ENCODE measurements around the gene ZNRF4. TPM values are rescaled to one million over a fixed set of nuclear protein-coding genes. Genes with fewer than 3 reads are reported as not detected.

The ZNRF4 gene
- total RNA-seq, 1 experiment from 2014 or later = not detected

DNA sequence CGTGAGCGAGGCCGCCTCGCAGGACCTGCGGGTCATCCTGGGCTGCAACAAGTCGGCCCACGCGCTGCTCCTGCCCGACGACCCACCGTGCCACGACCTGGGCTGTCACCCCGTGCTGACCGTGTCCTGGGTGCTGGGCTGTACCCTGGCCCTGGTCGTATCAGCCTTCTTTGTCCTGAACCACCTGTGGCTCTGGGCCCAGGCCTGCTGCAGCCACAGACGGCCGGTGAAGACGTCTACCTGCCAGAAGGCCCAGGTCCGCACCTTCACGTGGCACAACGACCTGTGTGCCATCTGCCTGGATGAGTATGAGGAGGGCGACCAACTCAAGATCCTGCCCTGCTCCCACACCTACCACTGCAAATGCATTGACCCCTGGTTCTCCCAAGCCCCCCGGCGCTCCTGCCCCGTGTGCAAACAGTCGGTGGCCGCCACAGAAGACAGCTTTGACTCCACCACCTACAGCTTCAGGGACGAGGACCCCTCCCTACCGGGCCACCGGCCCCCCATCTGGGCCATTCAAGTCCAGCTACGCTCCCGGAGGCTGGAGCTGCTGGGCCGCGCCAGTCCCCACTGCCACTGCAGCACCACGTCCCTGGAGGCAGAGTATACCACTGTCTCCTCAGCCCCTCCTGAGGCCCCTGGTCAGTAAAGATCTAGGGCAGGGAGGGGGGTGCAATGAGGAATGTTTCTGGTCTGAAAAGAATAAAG, 1.1 kb downstream of the ZNRF4 start:
- H3K9ac ChIP-seq (ENCODE audit: low read length) = no peak overlapping the region
- H3K4me2 ChIP-seq (ENCODE audit: low read depth, low read length, poor library complexity, severe bottlenecking) = no peak overlapping the region
- no peaks in the 10 kb centered on the region for H3K4me1 ChIP-seq (ENCODE audit: low read length)
- no peak overlapping the region for H2AFZ ChIP-seq (ENCODE audit: low read length)
- peaks cover 3% of the 10 kb centered on the region; the same call in 1 of the 2 replicates for H3K9me3 ChIP-seq (ENCODE audit: low read length)
- no peak overlapping the region for H3K4me3 ChIP-seq (ENCODE audit: low read length)
- no peaks in the 10 kb centered on the region for H4K20me1 ChIP-seq (ENCODE audit: insufficient read depth, low read depth, low read length)
- H3K36me3 ChIP-seq (ENCODE audit: insufficient read depth, low read length) = no peaks in the 10 kb centered on the region
- H3K79me2 ChIP-seq (ENCODE audit: low read length) = no peaks in the 10 kb centered on the region
- no peaks in the 10 kb centered on the region for H3K27me3 ChIP-seq (ENCODE audit: low read length)
- H3K9me2 ChIP-seq (replicated peaks; ENCODE audit: insufficient read depth, low read length) = no peaks in the 10 kb centered on the region
- no peak overlapping the region for H3K27ac ChIP-seq (ENCODE audit: low read length)
- DNase-seq = no peak

DNA sequence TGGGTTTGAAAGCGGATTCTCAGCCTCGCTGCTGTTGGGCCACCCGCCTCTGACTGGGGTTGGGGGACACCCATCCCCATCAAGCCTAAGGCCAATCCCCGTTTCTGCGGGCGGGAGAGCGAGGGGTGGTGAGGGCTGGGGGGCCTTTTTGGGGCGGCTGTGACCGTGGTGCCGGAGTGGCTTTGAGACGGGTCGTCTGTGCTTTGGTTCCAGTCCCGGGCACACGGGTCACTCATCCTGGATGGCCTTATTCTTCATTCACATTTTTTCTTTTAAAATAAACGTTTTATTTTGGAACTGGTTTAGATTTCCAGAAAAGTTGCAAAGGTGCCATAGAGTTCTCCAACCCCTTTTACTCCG, 1.6 kb downstream of the ZNRF4 start:
- Histone ChIP-seq H3K79me2 (ENCODE audit: low read length) (no peaks in the 10 kb centered on the region), H3K4me3 (ENCODE audit: low read length) (no peak overlapping the region), H3K4me2 (ENCODE audit: low read depth, low read length, poor library complexity, severe bottlenecking) (no peak overlapping the region), H3K4me1 (ENCODE audit: low read length) (no peaks in the 10 kb centered on the region), H3K9me3 (ENCODE audit: low read length) (peaks cover 3% of the 10 kb centered on the region; the same call in 1 of the 2 replicates), H3K27ac (ENCODE audit: low read length) (no peak overlapping the region), H3K9ac (ENCODE audit: low read length) (no peak overlapping the region), H4K20me1 (ENCODE audit: insufficient read depth, low read depth, low read length) (no peaks in the 10 kb centered on the region), H3K9me2 (replicated peaks; ENCODE audit: insufficient read depth, low read length) (no peaks in the 10 kb centered on the region), H3K36me3 (ENCODE audit: insufficient read depth, low read length) (no peaks in the 10 kb centered on the region), H3K27me3 (ENCODE audit: low read length) (no peaks in the 10 kb centered on the region), H2AFZ (ENCODE audit: low read length) (no peak overlapping the region)
- DNase-seq = no peak

DNA sequence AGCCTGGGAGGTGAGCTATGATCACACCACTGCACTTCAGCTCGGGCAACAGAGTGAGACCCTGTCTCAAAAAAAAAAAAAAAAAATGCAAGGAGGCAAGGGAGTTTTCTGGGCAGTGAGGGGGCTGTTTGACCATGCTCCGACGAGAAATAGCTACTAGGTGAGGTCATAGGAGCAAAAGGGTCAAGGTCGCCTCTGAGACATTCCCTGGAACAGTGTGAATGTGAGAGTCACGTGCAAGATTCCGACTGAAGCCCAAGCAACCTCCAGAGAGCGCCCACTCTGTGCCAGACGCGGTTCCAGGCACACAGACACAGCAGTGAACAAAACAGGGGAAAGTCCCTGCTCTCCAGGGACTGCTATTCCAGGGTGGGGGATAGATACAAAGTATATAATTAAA, 2.5 kb downstream of the ZNRF4 start:
- no peak overlapping the region for H3K4me3 ChIP-seq (ENCODE audit: low read length)
- H3K9ac ChIP-seq (ENCODE audit: low read length) = no peak overlapping the region
- no peak overlapping the region for H3K27ac ChIP-seq (ENCODE audit: low read length)
- no peaks in the 10 kb centered on the region for H4K20me1 ChIP-seq (ENCODE audit: insufficient read depth, low read depth, low read length)
- peaks cover 3% of the 10 kb centered on the region; the same call in 1 of the 2 replicates for H3K9me3 ChIP-seq (ENCODE audit: low read length)
- DNase-seq = no peak
- no peaks in the 10 kb centered on the region for H3K36me3 ChIP-seq (ENCODE audit: insufficient read depth, low read length)
- no peak overlapping the region for H3K4me2 ChIP-seq (ENCODE audit: low read depth, low read length, poor library complexity, severe bottlenecking)
- H2AFZ ChIP-seq (ENCODE audit: low read length) = no peak overlapping the region
- H3K79me2 ChIP-seq (ENCODE audit: low read length) = no peaks in the 10 kb centered on the region
- no peaks in the 10 kb centered on the region for H3K27me3 ChIP-seq (ENCODE audit: low read length)
- no peaks in the 10 kb centered on the region for H3K4me1 ChIP-seq (ENCODE audit: low read length)
- H3K9me2 ChIP-seq (replicated peaks; ENCODE audit: insufficient read depth, low read length) = no peaks in the 10 kb centered on the region

DNA sequence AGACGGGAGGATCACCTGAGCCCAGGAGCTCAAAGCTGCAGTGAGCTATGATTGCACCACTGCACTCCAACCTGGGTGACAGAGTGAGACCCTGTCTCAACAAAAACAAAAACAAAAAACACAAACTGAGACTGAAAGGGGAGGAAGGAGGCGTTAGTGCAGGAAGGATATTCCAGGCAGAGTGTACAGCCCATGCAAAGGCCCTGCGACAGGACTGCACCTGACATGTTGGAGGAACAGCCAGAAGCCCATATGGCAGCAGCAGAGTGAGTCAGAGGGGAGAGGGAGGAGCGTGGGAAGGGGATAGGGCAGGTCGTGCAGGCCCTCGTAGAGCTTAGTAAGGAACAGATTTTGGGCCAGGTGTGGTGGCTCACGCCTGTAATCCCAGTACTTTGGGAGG, 3.2 kb downstream of the ZNRF4 start:
- no peaks in the 10 kb centered on the region for H3K27me3 ChIP-seq (ENCODE audit: low read length)
- no peaks in the 10 kb centered on the region for H3K9me2 ChIP-seq (replicated peaks; ENCODE audit: insufficient read depth, low read length)
- no peaks in the 10 kb centered on the region for H3K4me1 ChIP-seq (ENCODE audit: low read length)
- no peaks in the 10 kb centered on the region for H4K20me1 ChIP-seq (ENCODE audit: insufficient read depth, low read depth, low read length)
- H3K9me3 ChIP-seq (ENCODE audit: low read length) = peaks cover 3% of the 10 kb centered on the region; the same call in 1 of the 2 replicates
- no peak overlapping the region for H3K4me3 ChIP-seq (ENCODE audit: low read length)
- no peak overlapping the region for H3K4me2 ChIP-seq (ENCODE audit: low read depth, low read length, poor library complexity, severe bottlenecking)
- no peaks in the 10 kb centered on the region for H3K36me3 ChIP-seq (ENCODE audit: insufficient read depth, low read length)
- no peak overlapping the region for H3K27ac ChIP-seq (ENCODE audit: low read length)
- no peak overlapping the region for H3K9ac ChIP-seq (ENCODE audit: low read length)
- H3K79me2 ChIP-seq (ENCODE audit: low read length) = no peaks in the 10 kb centered on the region
- DNase-seq = no peak
- H2AFZ ChIP-seq (ENCODE audit: low read length) = no peak overlapping the region

DNA sequence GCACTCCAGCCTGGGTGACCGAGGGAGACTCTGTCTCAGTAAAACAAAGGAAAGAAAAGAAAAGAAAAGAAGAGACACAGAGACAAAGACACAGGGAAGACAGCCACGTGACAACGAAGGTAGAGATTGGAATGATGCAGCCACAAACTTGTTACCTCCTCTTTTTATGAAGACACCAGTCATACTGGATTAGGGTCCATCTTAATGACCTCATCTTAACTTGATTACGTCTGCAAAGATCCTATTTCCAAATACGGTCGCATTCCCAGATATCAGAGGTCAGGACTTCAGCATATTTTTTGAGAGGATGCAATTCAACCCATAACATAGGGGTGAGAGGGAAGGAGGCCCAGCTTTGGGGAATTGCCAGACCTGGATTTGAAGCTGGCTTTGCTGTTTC, 4.1 kb downstream of the ZNRF4 start:
- Histone ChIP-seq H3K9ac (ENCODE audit: low read length) (no peak overlapping the region), H4K20me1 (ENCODE audit: insufficient read depth, low read depth, low read length) (no peaks in the 10 kb centered on the region), H3K9me2 (replicated peaks; ENCODE audit: insufficient read depth, low read length) (no peaks in the 10 kb centered on the region), H3K27me3 (ENCODE audit: low read length) (no peaks in the 10 kb centered on the region), H3K9me3 (ENCODE audit: low read length) (peaks cover 3% of the 10 kb centered on the region; the same call in 1 of the 2 replicates), H2AFZ (ENCODE audit: low read length) (no peak overlapping the region), H3K27ac (ENCODE audit: low read length) (no peak overlapping the region), H3K4me1 (ENCODE audit: low read length) (no peaks in the 10 kb centered on the region), H3K4me2 (ENCODE audit: low read depth, low read length, poor library complexity, severe bottlenecking) (no peak overlapping the region), H3K36me3 (ENCODE audit: insufficient read depth, low read length) (no peaks in the 10 kb centered on the region), H3K79me2 (ENCODE audit: low read length) (no peaks in the 10 kb centered on the region), H3K4me3 (ENCODE audit: low read length) (no peak overlapping the region)
- DNase-seq = no peak

DNA sequence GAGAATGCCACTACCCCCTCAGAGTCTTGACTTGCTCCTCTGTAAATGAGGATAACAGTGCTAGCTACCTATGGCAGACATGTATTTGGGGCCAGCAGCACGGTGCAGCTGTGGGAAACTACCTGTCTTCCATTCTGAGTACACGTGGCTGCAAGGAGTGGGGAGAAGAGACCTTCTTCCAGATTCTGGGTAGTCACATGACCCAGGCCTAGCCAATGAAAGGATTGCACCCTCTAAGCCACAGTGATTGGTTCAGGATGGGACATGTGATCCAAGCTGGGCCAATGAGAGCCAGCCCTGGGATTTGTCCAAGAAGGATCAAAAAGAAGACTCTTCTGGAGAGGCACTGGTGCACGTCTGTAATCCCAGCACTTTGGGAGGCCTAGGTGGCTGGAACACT, 5.5 kb downstream of the ZNRF4 start:
- H3K27me3 ChIP-seq (ENCODE audit: low read length) = no peaks in the 10 kb centered on the region
- no peaks in the 10 kb centered on the region for H4K20me1 ChIP-seq (ENCODE audit: insufficient read depth, low read depth, low read length)
- H3K9me3 ChIP-seq (ENCODE audit: low read length) = peaks cover 3% of the 10 kb centered on the region; the same call in 1 of the 2 replicates
- H3K9me2 ChIP-seq (replicated peaks; ENCODE audit: insufficient read depth, low read length) = no peaks in the 10 kb centered on the region
- H3K9ac ChIP-seq (ENCODE audit: low read length) = no peak overlapping the region
- no peaks in the 10 kb centered on the region for H3K79me2 ChIP-seq (ENCODE audit: low read length)
- H3K36me3 ChIP-seq (ENCODE audit: insufficient read depth, low read length) = no peaks in the 10 kb centered on the region
- DNase-seq = peak; percentile 46
- H3K27ac ChIP-seq (ENCODE audit: low read length) = no peak overlapping the region
- H2AFZ ChIP-seq (ENCODE audit: low read length) = no peak overlapping the region
- no peak overlapping the region for H3K4me3 ChIP-seq (ENCODE audit: low read length)
- H3K4me1 ChIP-seq (ENCODE audit: low read length) = no peaks in the 10 kb centered on the region
- H3K4me2 ChIP-seq (ENCODE audit: low read depth, low read length, poor library complexity, severe bottlenecking) = no peak overlapping the region

DNA sequence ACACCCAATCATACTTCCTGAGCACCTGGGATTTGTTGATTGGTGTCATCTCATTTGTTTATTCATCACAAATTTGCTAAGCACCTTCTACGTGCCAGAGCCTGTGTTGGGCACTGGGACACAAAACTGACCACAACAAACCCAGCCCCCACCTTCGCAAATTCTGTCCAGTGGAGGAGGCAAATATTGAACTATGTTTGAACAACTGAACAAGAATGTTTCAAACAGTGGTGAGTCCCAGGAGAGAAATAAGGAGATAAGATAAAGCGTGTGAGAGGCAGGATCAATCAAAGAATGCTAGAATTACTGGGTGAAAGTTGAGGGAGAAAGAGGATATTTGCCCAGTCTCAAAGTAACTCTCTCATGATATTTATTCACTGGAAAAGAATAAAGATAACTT, 8.7 kb downstream of the ZNRF4 start:
- no peak overlapping the region for H3K4me3 ChIP-seq (ENCODE audit: low read length)
- peaks cover 3% of the 10 kb centered on the region; the same call in 1 of the 2 replicates for H3K9me3 ChIP-seq (ENCODE audit: low read length)
- no peak overlapping the region for H3K4me2 ChIP-seq (ENCODE audit: low read depth, low read length, poor library complexity, severe bottlenecking)
- no peaks in the 10 kb centered on the region for H3K79me2 ChIP-seq (ENCODE audit: low read length)
- H3K27ac ChIP-seq (ENCODE audit: low read length) = no peak overlapping the region
- no peaks in the 10 kb centered on the region for H4K20me1 ChIP-seq (ENCODE audit: insufficient read depth, low read depth, low read length)
- H3K9ac ChIP-seq (ENCODE audit: low read length) = no peak overlapping the region
- H3K27me3 ChIP-seq (ENCODE audit: low read length) = no peaks in the 10 kb centered on the region
- H3K36me3 ChIP-seq (ENCODE audit: insufficient read depth, low read length) = no peaks in the 10 kb centered on the region
- no peak for DNase-seq
- H3K4me1 ChIP-seq (ENCODE audit: low read length) = no peaks in the 10 kb centered on the region
- no peaks in the 10 kb centered on the region for H3K9me2 ChIP-seq (replicated peaks; ENCODE audit: insufficient read depth, low read length)
- no peak overlapping the region for H2AFZ ChIP-seq (ENCODE audit: low read length)

DNA sequence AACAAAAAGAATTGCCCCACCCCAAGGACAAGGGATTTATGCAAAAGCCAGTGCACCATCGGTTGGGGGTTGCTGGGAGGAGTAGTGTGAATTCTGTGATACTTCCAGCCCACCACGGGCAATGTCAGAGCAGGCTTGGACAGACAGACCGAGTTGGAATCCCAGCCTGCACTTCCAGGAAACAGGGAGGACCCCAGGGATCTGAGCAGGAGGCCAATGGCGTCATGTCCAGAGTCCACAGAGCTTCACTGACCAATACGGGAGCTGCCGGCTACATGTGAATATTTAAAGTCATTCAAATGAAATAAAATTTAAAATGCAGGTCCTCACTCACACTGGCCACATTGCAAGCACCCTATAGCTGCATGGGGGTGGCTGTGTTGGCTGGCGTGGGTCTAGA, 10.9 kb downstream of the ZNRF4 start:
- no peaks in the 10 kb centered on the region for H3K27me3 ChIP-seq (ENCODE audit: low read length)
- no peak overlapping the region for H3K4me3 ChIP-seq (ENCODE audit: low read length)
- H2AFZ ChIP-seq (ENCODE audit: low read length) = no peak overlapping the region
- H3K9ac ChIP-seq (ENCODE audit: low read length) = no peak overlapping the region
- no peaks in the 10 kb centered on the region for H4K20me1 ChIP-seq (ENCODE audit: insufficient read depth, low read depth, low read length)
- H3K9me3 ChIP-seq (ENCODE audit: low read length) = no peaks in the 10 kb centered on the region
- no peaks in the 10 kb centered on the region for H3K36me3 ChIP-seq (ENCODE audit: insufficient read depth, low read length)
- no peaks in the 10 kb centered on the region for H3K79me2 ChIP-seq (ENCODE audit: low read length)
- no peak for DNase-seq
- H3K4me1 ChIP-seq (ENCODE audit: low read length) = no peaks in the 10 kb centered on the region
- no peak overlapping the region for H3K27ac ChIP-seq (ENCODE audit: low read length)
- H3K4me2 ChIP-seq (ENCODE audit: low read depth, low read length, poor library complexity, severe bottlenecking) = no peak overlapping the region
- no peaks in the 10 kb centered on the region for H3K9me2 ChIP-seq (replicated peaks; ENCODE audit: insufficient read depth, low read length)
